Measurements from ENCODE around the gene CALY. TPM values are rescaled to one million over a fixed set of nuclear protein-coding genes. Genes with fewer than 3 reads are reported as not detected.
"Not testable (repeated sequence)": the region's sequence is repeated elsewhere in the genome, so short reads cannot be mapped to it uniquely, and the experiment has no call there.

The CALY gene
- total and polyA plus RNA-seq, 5 donors from 2014 or later: 0.76 to 1.8 (median 1.0) TPM

- peaks cover 0 to 2% (median 0%) of the 10 kb centered on the region in 7 donors for H3K9me3 Mint-ChIP-seq
- peak overlapping the region; percentile 12 to 75 (median 38) for H3K27ac Mint-ChIP-seq
Measured at GRCh38 chr10:133378251-133379096, 41.8 kb upstream of the CALY start.

GRCh38 chr10:133377818-133378250, 41.1 kb upstream of the CALY start:
- Histone ChIP-seq H3K9me3 (ENCODE audit: control insufficient read depth in 2 of 2, low read length in 2 of 2) (no peaks in the 10 kb centered on the region), H3K4me1 (ENCODE audit: control insufficient read depth, insufficient read depth, low read length, poor library complexity, severe bottlenecking) (peaks cover 20% of the 10 kb centered on the region), H3K36me3 (ENCODE audit: control insufficient read depth, insufficient read depth, low read length) (no peaks in the 10 kb centered on the region), H3K27ac (ENCODE audit: insufficient read depth, low read length, poor library complexity, severe bottlenecking) (no peak overlapping the region), H3K4me3 (ENCODE audit: low read depth, low read length) (no peak overlapping the region), H3K27me3 (ENCODE audit: control insufficient read depth, insufficient read depth, low read length) (no peaks in the 10 kb centered on the region)
- ATAC-seq (ENCODE audit: low read depth in 2 of 2): no peak
- H3K4me3 Mint-ChIP-seq: peak overlapping the region; percentile 77 to 88 (median 87)
- H3K27ac Mint-ChIP-seq: no peak overlapping the region
- no peaks in the 10 kb centered on the region for H3K36me3 Mint-ChIP-seq
- H3K9me3 Mint-ChIP-seq: peaks cover 0 to 2% (median 0%) of the 10 kb centered on the region in 7 donors
- peaks cover 6% of the 10 kb centered on the region for H3K27me3 Mint-ChIP-seq
- DNase-seq: no peak
- H3K4me1 Mint-ChIP-seq: peaks cover 4 to 18% (median 9%) of the 10 kb centered on the region in 4 donors

More at GRCh38 chr10:133378251-133379096, 41.8 kb upstream of the CALY start:
- H3K27me3 ChIP-seq (ENCODE audit: control insufficient read depth, insufficient read depth, low read length): no peaks in the 10 kb centered on the region
- DNase-seq (peak; percentile 63 to 66 (median 63)), ATAC-seq (ENCODE audit: low read depth in 2 of 2) (peak; percentile 56 to 59)
- H3K4me3 ChIP-seq (ENCODE audit: low read depth, low read length): peak overlapping the region; percentile 64
- H3K4me1 ChIP-seq (ENCODE audit: control insufficient read depth, insufficient read depth, low read length, poor library complexity, severe bottlenecking): peaks cover 20% of the 10 kb centered on the region
- H3K36me3 Mint-ChIP-seq: no peaks in the 10 kb centered on the region
- H3K9me3 ChIP-seq (ENCODE audit: control insufficient read depth in 2 of 2, low read length in 2 of 2): no peaks in the 10 kb centered on the region
- H3K4me1 Mint-ChIP-seq: peaks cover 4 to 18% (median 9%) of the 10 kb centered on the region in 4 donors
- H3K36me3 ChIP-seq (ENCODE audit: control insufficient read depth, insufficient read depth, low read length): no peaks in the 10 kb centered on the region
- peaks cover 6% of the 10 kb centered on the region for H3K27me3 Mint-ChIP-seq
- H3K4me3 Mint-ChIP-seq: peak overlapping the region; percentile 77 to 88 (median 87)
- peak overlapping the region; percentile 71 for H3K27ac ChIP-seq (ENCODE audit: insufficient read depth, low read length, poor library complexity, severe bottlenecking)

GRCh38 chr10:133377025-133377817, 40.5 kb upstream of the CALY start:
- Mint-ChIP-seq H3K36me3 (no peaks in the 10 kb centered on the region), H3K4me3 (peak overlapping the region; percentile 75 to 87 (median 82)), H3K9me3 (peaks cover 0 to 2% (median 0%) of the 10 kb centered on the region in 7 donors), H3K27me3 (peaks cover 6% of the 10 kb centered on the region), H3K4me1 (peaks cover 4 to 18% (median 9%) of the 10 kb centered on the region in 4 donors), H3K27ac (peak overlapping the region in 2 of 3 donors; percentile 25 to 32)
- Histone ChIP-seq H3K4me3 (ENCODE audit: low read depth, low read length) (no peak overlapping the region), H3K27me3 (ENCODE audit: control insufficient read depth, insufficient read depth, low read length) (no peaks in the 10 kb centered on the region), H3K4me1 (ENCODE audit: control insufficient read depth, insufficient read depth, low read length, poor library complexity, severe bottlenecking) (peaks cover 25% of the 10 kb centered on the region), H3K9me3 (ENCODE audit: control insufficient read depth in 2 of 2, low read length in 2 of 2) (no peaks in the 10 kb centered on the region), H3K27ac (ENCODE audit: insufficient read depth, low read length, poor library complexity, severe bottlenecking) (no peak overlapping the region), H3K36me3 (ENCODE audit: control insufficient read depth, insufficient read depth, low read length) (no peaks in the 10 kb centered on the region)
- no peak for ATAC-seq (ENCODE audit: low read depth in 2 of 2)
- DNase-seq: no peak

DNA sequence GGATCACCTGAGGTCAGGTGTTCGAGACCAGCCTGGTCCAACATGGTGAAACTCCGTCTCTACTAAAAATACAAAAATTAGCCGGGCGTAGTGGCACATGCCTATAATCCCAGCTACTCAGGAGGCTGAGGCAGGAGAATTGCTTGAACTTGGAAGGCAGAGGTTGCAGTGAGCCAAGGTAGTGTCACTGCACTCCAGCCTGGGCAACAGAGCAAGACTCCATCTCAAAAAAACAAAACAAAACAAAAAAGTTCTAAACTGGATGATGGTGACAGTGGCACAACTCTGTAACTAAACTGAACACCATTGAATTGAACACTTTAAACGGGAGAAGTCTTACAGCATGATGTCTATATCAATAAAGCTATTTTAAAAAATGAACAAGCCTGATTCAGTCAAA, 39.5 kb upstream of the CALY start:
- not testable (repeated sequence) for H3K4me3 ChIP-seq (ENCODE audit: low read depth, low read length); DNase-seq; H3K27me3 ChIP-seq (ENCODE audit: control insufficient read depth, insufficient read depth, low read length); ATAC-seq (ENCODE audit: low read depth in 2 of 2); H3K36me3 Mint-ChIP-seq; H3K36me3 ChIP-seq (ENCODE audit: control insufficient read depth, insufficient read depth, low read length); H3K27ac ChIP-seq (ENCODE audit: insufficient read depth, low read length, poor library complexity, severe bottlenecking); H3K27me3 Mint-ChIP-seq; H3K9me3 Mint-ChIP-seq; H3K9me3 ChIP-seq (ENCODE audit: control insufficient read depth in 2 of 2, low read length in 2 of 2)
- peak overlapping the region in 1 of 3 donors; percentile 54 for H3K27ac Mint-ChIP-seq
- H3K4me1 ChIP-seq (ENCODE audit: control insufficient read depth, insufficient read depth, low read length, poor library complexity, severe bottlenecking): peaks cover 28% of the 10 kb centered on the region
- peaks cover 4 to 17% (median 4%) of the 10 kb centered on the region in 4 donors for H3K4me1 Mint-ChIP-seq
- peak overlapping the region; percentile 75 to 87 (median 82) for H3K4me3 Mint-ChIP-seq

DNA sequence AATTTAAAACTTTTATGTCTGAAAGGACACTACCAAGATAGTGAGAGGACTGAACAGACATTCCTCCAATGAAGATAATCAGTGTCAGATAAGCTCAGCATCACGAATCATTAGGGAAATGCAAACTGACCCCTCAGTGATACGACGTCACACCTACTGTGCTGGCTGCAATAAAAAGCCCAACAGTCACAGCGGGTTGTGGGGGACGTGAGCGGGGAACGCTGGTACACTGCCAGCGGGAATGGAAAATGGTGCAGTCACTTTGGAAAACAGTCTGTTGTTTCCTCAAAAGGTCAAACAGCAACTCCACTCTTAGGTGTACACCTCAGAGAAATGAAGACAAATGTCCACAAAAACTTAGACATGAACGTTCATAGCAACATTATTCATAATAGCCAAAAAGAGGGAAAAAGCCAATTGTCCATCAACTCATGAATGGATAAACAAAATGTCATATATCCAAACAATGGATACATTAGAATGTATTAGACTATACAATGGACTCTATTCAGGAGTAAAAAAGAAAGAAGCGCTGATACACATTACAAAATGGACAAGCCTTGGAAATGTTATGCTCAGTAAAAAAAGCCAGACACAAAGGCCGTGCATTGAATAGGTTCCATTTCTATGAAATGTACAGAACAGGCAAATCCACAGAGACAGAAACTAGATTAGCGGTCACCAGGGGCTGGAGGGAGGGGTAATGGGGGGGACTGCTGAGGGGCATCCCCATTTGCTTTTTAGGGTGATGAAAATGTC, 38.8 kb upstream of the CALY start:
- H3K27ac ChIP-seq (ENCODE audit: insufficient read depth, low read length, poor library complexity, severe bottlenecking): no peak overlapping the region
- H3K36me3 ChIP-seq (ENCODE audit: control insufficient read depth, insufficient read depth, low read length): no peaks in the 10 kb centered on the region
- H3K4me3 ChIP-seq (ENCODE audit: low read depth, low read length): no peak overlapping the region
- Mint-ChIP-seq H3K4me3 (peak overlapping the region; percentile 38 to 89 (median 78)), H3K27ac (peak overlapping the region in 1 of 3 donors; percentile 57), H3K36me3 (no peaks in the 10 kb centered on the region), H3K4me1 (peaks cover 0 to 11% (median 4%) of the 10 kb centered on the region in 4 donors), H3K27me3 (no peaks in the 10 kb centered on the region), H3K9me3 (peaks cover 0 to 1% (median 0%) of the 10 kb centered on the region in 7 donors)
- DNase-seq (no peak), ATAC-seq (ENCODE audit: low read depth in 2 of 2) (no peak)
- peaks cover 28% of the 10 kb centered on the region for H3K4me1 ChIP-seq (ENCODE audit: control insufficient read depth, insufficient read depth, low read length, poor library complexity, severe bottlenecking)
- no peaks in the 10 kb centered on the region for H3K27me3 ChIP-seq (ENCODE audit: control insufficient read depth, insufficient read depth, low read length)
- no peaks in the 10 kb centered on the region for H3K9me3 ChIP-seq (ENCODE audit: control insufficient read depth in 2 of 2, low read length in 2 of 2)

GRCh38 chr10:133373174-133374090, 36.7 kb upstream of the CALY start, which contains the start of gene ECHS1:
ECHS1 (minus strand) TSS chr10:133373354; CDS start chr10:133373333, 21 bp downstream.
- Mint-ChIP-seq H3K27ac (peak within 1 kb of the TSS in 1 of 3 donors; percentile 63), H3K36me3 (peaks cover 6% of the 10 kb centered on the region), H3K4me1 (peaks cover 0 to 9% (median 4%) of the 10 kb centered on the region in 4 donors), H3K27me3 (no peaks in the 10 kb centered on the region), H3K4me3 (peak within 1 kb of the TSS; percentile 80 to 89 (median 86)), H3K9me3 (no peaks in the 10 kb centered on the region)
- H3K36me3 ChIP-seq (ENCODE audit: control insufficient read depth, insufficient read depth, low read length): peaks cover 17% of the 10 kb centered on the region
- H3K4me1 ChIP-seq (ENCODE audit: control insufficient read depth, insufficient read depth, low read length, poor library complexity, severe bottlenecking): peaks cover 21% of the 10 kb centered on the region
- DNase-seq (peak; percentile 91 to 92 (median 92)), ATAC-seq (ENCODE audit: low read depth in 2 of 2) (peak; percentile 99)
- H3K27me3 ChIP-seq (ENCODE audit: control insufficient read depth, insufficient read depth, low read length): no peaks in the 10 kb centered on the region
- H3K4me3 ChIP-seq (ENCODE audit: low read depth, low read length): peak within 1 kb of the TSS; percentile 66
- H3K27ac ChIP-seq (ENCODE audit: insufficient read depth, low read length, poor library complexity, severe bottlenecking): peak within 1 kb of the TSS; percentile 66
- H3K9me3 ChIP-seq (ENCODE audit: control insufficient read depth in 2 of 2, low read length in 2 of 2): no peaks in the 10 kb centered on the region
